GM23248 (cell line): Measurements from ENCODE around the gene FOXI2. TPM values are rescaled to one million over a fixed set of nuclear protein-coding genes. Genes with fewer than 3 reads are reported as not detected.

Experiments
- DNase-seq: peaks from one replicate; pipeline ENCODE4 v3.0.0-alpha.2; 2015
- H2AFZ ChIP-seq: fragments of 200-600 bp; sonication (generic); 2 replicates; pipeline ENCODE4 v1.6.1; 2016; ENCODE audit warnings: antibody characterized with exemption
- H3F3A ChIP-seq: fragments of 200-600 bp; sonication (generic); 2 replicates; pipeline ENCODE4 v1.6.1; 2016; ENCODE audit warnings: mild to moderate bottlenecking, antibody characterized with exemption, mixed run types; ENCODE audit not compliant: insufficient read depth
- H3K27ac ChIP-seq: fragments of 200-600 bp; sonication (generic); 2 replicates; pipeline ENCODE4 v1.5.1; 2016; ENCODE audit warnings: mild to moderate bottlenecking
- H3K27me3 ChIP-seq: fragments of 200-600 bp; sonication (generic); replicated peaks from 2 replicates; pipeline ENCODE4 v1.6.1; 2016; ENCODE audit warnings: mild to moderate bottlenecking; ENCODE audit not compliant: insufficient read depth
- H3K36me3 ChIP-seq: fragments of 200-600 bp; sonication (generic); 2 replicates; pipeline ENCODE4 v1.6.1; 2016; ENCODE audit warnings: low read depth, mild to moderate bottlenecking
- H3K4me1 ChIP-seq: fragments of 200-600 bp; sonication (generic); 2 replicates; pipeline ENCODE4 v1.6.1; 2016; ENCODE audit warnings: mild to moderate bottlenecking; ENCODE audit not compliant: insufficient read depth
- H3K4me2 ChIP-seq: fragments of 200-600 bp; sonication (generic); one replicate; pipeline ENCODE4 v1.6.1; 2016; ENCODE audit warnings: mild to moderate bottlenecking; ENCODE audit not compliant: unreplicated experiment
- H3K4me3 ChIP-seq: fragments of 200-600 bp; sonication (generic); 2 replicates; pipeline ENCODE4 v1.5.1; 2016; ENCODE audit warnings: mild to moderate bottlenecking
- H3K79me2 ChIP-seq: fragments of 200-600 bp; sonication (generic); 2 replicates; pipeline ENCODE4 v1.6.1; 2016; ENCODE audit warnings: mild to moderate bottlenecking; ENCODE audit not compliant: insufficient read depth
- H3K9ac ChIP-seq: fragments of 200-600 bp; sonication (generic); 2 replicates; pipeline ENCODE4 v1.6.1; 2016; ENCODE audit warnings: mild to moderate bottlenecking
- H3K9me2 ChIP-seq: fragments of 200-600 bp; sonication (generic); 2 replicates; pipeline ENCODE4 v1.6.1; 2016; ENCODE audit warnings: mixed run types, mild to moderate bottlenecking, moderate library complexity; ENCODE audit not compliant: insufficient read depth
- H3K9me3 ChIP-seq: fragments of 200-600 bp; sonication (generic); one replicate; pipeline ENCODE4 v1.6.1; 2017; ENCODE audit warnings: low read depth
- H4K20me1 ChIP-seq: fragments of 200-600 bp; sonication (generic); 2 replicates; pipeline ENCODE4 v1.6.0; 2016; ENCODE audit not compliant: insufficient read depth
- EZH2 ChIP-seq: fragments of 200-600 bp; sonication (generic); IDR thresholded peaks from 2 replicates; pipeline ENCODE4 v1.6.1; 2018; ENCODE audit warnings: antibody characterized with exemption, mild to moderate bottlenecking; ENCODE audit not compliant: insufficient read depth, poor library complexity, severe bottlenecking
- EZH2phosphoT487 ChIP-seq: fragments of 200-600 bp; sonication (generic); IDR thresholded peaks from 2 replicates; pipeline ENCODE4 v1.6.1; 2018; ENCODE audit warnings: antibody characterized with exemption, moderate library complexity, mild to moderate bottlenecking, low read depth; ENCODE audit not compliant: insufficient read depth
- WGBS, 2 experiments: methylation state at CpG; one replicate each; pipeline ENCODE4 v1.1.6; 2015 to 2017; ENCODE audit warnings: low lambda C conversion rate in 2 of 2, low coverage in 1 of 2; ENCODE audit errors: missing lambda C conversion rate in 2 of 2; 5-methylcytosine and 5-hydroxymethylcytosine counted together
- in situ Hi-C: fragments of 300-500 bp; cut with MboI; formaldehyde crosslinking; loops from 2 replicates; pipeline ENCODE4 v1.15.0; 2020
- polyA plus RNA-seq: library from polyadenylated mRNA; unstranded; fragments of >200 nt; fragmentation: Nextera tagmentation; extraction: Ambion mirVana; gene quantifications from 2 replicates; pipeline ENCODE4 v1.2.1, GENCODE V29; 2016
- total RNA-seq: library from RNA; depleted of rRNA; stranded (reverse); fragments of >200 nt; shearing (Covaris generic); gene quantifications from 2 replicates; pipeline ENCODE4 v1.2.3, GENCODE V29; 2014

FOXI2 gene
- total and polyA plus RNA-seq, 2 experiments from 2014 or later = not detected

DNA sequence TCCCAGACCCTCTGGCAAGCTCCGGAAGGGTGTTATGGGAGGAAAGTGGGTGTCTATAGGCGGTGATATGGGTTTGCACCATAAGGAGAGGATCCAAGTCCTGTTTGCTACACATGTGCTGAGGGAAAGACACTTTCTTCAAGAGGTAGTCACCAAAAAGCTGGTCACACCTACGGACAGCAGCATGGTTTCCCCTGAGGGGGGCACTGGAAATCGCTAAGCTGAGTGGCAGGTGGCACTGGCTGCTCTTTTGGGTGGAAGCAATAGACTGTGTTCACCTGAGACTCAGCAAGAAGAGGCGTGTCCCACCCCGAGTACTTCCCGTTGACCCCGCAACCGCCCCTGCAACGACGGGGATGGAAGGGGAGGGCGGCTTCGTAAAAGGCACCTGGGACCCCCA lies 1.8 kb upstream of the FOXI2 start:
- no peaks in the 10 kb centered on the region for H3K36me3 ChIP-seq
- peaks cover 26% of the 10 kb centered on the region for H3K27me3 ChIP-seq
- TF ChIP-seq EZH2phosphoT487 (no peak), EZH2 (no peak)
- 5 to 7% methylated on average over 10 to 13 of the region's 13 CpGs for WGBS, 2 experiments
- H3K4me2 ChIP-seq = no peak overlapping the region
- in situ Hi-C loops = no loop called here
- no peak overlapping the region for H3K9ac ChIP-seq
- no peaks in the 10 kb centered on the region for H3F3A ChIP-seq
- H3K27ac ChIP-seq = no peak overlapping the region
- no peaks in the 10 kb centered on the region for H4K20me1 ChIP-seq
- H3K9me2 ChIP-seq = no peaks in the 10 kb centered on the region
- no peaks in the 10 kb centered on the region for H3K79me2 ChIP-seq
- H2AFZ ChIP-seq = no peak overlapping the region
- no peaks in the 10 kb centered on the region for H3K4me1 ChIP-seq
- H3K4me3 ChIP-seq = no peak overlapping the region
- no peak for DNase-seq
- no peaks in the 10 kb centered on the region for H3K9me3 ChIP-seq

DNA sequence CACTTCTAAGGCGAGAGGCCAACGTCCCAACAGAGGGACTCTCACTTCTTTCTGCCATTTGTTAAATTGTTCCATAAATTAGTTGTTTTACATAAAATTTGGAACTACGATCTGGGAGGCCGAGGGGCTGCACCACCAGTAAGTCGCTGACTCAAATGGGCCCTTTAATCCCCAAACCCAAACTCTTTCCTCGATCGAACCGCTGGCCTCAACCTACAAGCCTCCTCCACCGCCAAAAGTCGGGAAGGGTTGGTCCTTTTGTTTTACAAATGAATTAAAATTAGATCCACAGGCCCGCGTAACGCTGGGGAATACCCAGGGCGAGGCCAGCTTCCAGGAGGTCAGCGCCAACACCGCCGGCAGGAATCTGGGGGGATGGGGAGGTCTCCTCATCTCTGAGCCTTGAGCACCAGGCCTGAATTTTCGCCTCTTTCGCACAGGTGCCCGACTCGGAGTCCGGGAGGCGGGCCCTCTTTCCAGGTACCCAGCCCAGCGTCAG lies 1.2 kb upstream of the FOXI2 start:
- H3K79me2 ChIP-seq = no peaks in the 10 kb centered on the region
- H3K4me2 ChIP-seq = no peak overlapping the region
- no peak for TF ChIP-seq EZH2phosphoT487
- peaks cover 26% of the 10 kb centered on the region for H3K27me3 ChIP-seq
- no peaks in the 10 kb centered on the region for H3K4me1 ChIP-seq
- no peaks in the 10 kb centered on the region for H4K20me1 ChIP-seq
- no peak overlapping the region for H2AFZ ChIP-seq
- WGBS, 2 experiments = 4 to 6% methylated on average over 23 to 24 of the region's 24 CpGs
- H3K4me3 ChIP-seq = no peak overlapping the region
- no peaks in the 10 kb centered on the region for H3K9me3 ChIP-seq
- no peak for DNase-seq
- no peaks in the 10 kb centered on the region for H3F3A ChIP-seq
- in situ Hi-C loops = no loop called here
- H3K9ac ChIP-seq = no peak overlapping the region
- no peaks in the 10 kb centered on the region for H3K36me3 ChIP-seq
- no peak overlapping the region for H3K27ac ChIP-seq
- no peaks in the 10 kb centered on the region for H3K9me2 ChIP-seq

DNA sequence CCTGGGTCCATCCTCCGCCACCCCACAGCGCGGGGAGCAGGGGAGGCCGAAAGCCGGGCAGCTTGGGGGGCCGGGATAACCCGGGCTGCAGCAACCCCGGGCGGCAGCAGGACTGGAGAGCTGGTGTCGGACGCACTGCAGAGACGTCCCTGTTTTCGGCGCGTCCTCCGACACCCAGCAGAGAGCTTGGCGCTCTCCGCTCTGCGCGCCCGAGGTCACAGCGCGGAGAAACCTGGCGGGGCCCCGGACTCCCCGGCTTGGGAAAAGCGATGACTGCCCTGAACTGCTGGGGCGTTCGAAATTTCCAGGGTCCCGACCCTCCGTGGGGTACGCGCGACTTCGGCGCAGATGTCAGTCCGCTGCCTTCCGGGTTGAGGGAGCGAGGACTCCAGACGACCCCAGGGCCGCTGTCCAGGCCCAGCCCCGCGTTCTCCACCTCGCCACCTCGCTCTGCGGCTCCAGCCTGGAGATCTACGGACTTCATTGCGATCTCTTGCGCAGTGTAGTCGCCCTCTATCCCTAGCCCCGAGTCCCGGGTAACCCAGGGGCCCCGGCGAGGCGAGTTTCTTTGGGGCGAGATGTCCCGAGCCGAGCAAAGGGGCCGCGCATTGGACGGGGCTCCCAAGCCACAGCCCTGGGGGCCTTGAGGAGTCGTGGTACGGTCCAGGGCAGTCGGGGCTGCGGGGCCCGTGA lies 617 bp upstream of the FOXI2 start:
- Histone ChIP-seq H2AFZ (no peak overlapping the region), H3K27me3 (peaks cover 26% of the 10 kb centered on the region), H3K27ac (no peak overlapping the region), H3K9me2 (no peaks in the 10 kb centered on the region), H3K4me1 (no peaks in the 10 kb centered on the region), H3K36me3 (no peaks in the 10 kb centered on the region), H3F3A (no peaks in the 10 kb centered on the region), H4K20me1 (no peaks in the 10 kb centered on the region), H3K4me3 (no peak overlapping the region), H3K9ac (no peak overlapping the region), H3K4me2 (no peak overlapping the region), H3K9me3 (no peaks in the 10 kb centered on the region), H3K79me2 (no peaks in the 10 kb centered on the region)
- WGBS, 2 experiments = 6 to 8% methylated on average over 56 to 65 of the region's 66 CpGs
- DNase-seq = no peak
- no peak for TF ChIP-seq EZH2phosphoT487
- no peak for TF ChIP-seq EZH2
- in situ Hi-C loops = no loop called here

DNA sequence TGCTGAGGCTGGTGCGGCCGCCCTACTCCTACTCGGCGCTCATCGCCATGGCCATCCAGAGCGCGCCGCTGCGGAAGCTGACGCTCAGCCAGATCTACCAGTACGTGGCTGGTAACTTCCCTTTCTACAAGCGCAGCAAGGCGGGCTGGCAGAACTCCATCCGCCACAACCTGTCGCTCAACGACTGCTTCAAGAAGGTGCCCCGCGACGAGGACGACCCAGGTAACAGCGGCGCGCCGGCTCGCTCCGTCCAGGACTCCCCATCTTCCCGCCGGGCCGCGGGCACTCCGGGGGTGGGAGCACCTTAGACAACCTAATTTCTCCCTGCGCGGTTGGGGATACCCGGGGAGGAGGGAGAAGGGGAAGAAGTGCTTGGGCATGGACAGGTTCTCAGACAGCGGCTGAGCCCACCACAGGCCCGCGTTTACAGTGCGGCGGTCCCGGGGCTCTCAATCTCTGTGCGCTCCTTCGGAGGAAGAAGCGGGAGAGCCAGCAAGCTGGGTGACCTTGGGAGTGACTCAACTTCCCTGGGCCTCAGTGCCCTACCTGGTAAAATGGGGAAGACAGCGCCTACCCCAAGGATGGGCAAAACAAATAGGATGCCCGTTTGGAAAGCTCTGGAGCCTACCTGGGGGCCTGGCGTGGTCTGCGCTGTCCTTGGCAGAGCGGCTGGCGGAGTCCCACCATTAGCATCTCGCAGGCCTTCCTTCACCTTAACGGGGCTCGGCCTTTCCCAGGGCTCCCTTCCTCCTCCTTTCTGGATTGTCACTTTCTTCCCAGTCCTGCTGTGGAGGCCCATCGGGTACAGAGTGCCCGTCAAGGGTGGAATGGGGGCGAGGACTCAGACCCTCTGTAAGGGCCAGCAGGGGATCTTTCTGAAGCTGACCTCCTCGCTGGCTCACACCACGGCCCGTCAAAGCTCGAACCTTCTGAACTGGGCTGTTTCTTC lies 852 bp downstream of the FOXI2 start:
- H3K4me1 ChIP-seq = no peaks in the 10 kb centered on the region
- no peak overlapping the region for H2AFZ ChIP-seq
- H3K4me3 ChIP-seq = no peak overlapping the region

More for the DNA sequence above, 852 bp downstream of the FOXI2 start:
- H3K9ac ChIP-seq = no peak overlapping the region
- H3K9me2 ChIP-seq = no peaks in the 10 kb centered on the region
- H3K79me2 ChIP-seq = no peaks in the 10 kb centered on the region
- in situ Hi-C loops = no loop called here
- no peaks in the 10 kb centered on the region for H3F3A ChIP-seq
- TF ChIP-seq EZH2phosphoT487 = no peak
- TF ChIP-seq EZH2 = no peak
- H3K36me3 ChIP-seq = no peaks in the 10 kb centered on the region
- no peaks in the 10 kb centered on the region for H3K9me3 ChIP-seq
- DNase-seq = no peak
- 12 to 13% methylated on average over 57 to 59 of the region's 59 CpGs for WGBS, 2 experiments
- no peak overlapping the region for H3K27ac ChIP-seq
- H3K27me3 ChIP-seq = peaks cover 26% of the 10 kb centered on the region
- H4K20me1 ChIP-seq = no peaks in the 10 kb centered on the region
- no peak overlapping the region for H3K4me2 ChIP-seq
